HepG2 (cell line): ENCODE results near the gene ANKRD52. TPM values are rescaled to one million over a fixed set of nuclear protein-coding genes. Genes with fewer than 3 reads are reported as not detected.
A peak's percentile ranks its signal among the peaks of the same experiment; 100 is the strongest.

Experiments used
- ATAC-seq: fragments of 200-7000 bp; cut with Tn5 transposase; 3 replicates; pipeline ENCODE4 v1.9.1; 2020; ENCODE audit warnings: mild to moderate bottlenecking, moderate library complexity
- BruUV-seq: library from RNA; stranded (reverse); fragments of 400-500 nt; replicated peaks from 2 replicates; lab custom pipeline; 2021; lab: Mats Ljungman, UMichigan
- CTCF ChIA-PET: fragments of 300-600 bp; formaldehyde crosslinking; extraction: SDS; loops from one replicate; lab custom pipeline; 2021; ENCODE audit warnings: low total read pairs, inconsistent platforms, low intra/inter-chr PET ratio; lab: Yijun Ruan, JAX
- POLR2A ChIA-PET: fragments of 350-600 bp; sonication (Branson Sonifier 250); formaldehyde crosslinking; loops from one replicate; lab custom pipeline; 2020; ENCODE audit warnings: antibody characterized with exemption, inconsistent platforms; lab: Yijun Ruan, JAX
- DNase-seq: peaks from one replicate; pipeline ENCODE4 v3.0.0-alpha.2; 2015; ENCODE audit warnings: low spot score
- FAIRE-seq: peaks from 3 replicates; lab custom pipeline; 2011; peaks lifted over from hg19 to GRCh38; lab: Jason Lieb, UNC
- H2AFZ ChIP-seq: one replicate; pipeline ENCODE4 v1.6.1; 2011; ENCODE audit warnings: low read length, inconsistent platforms
- H3K27ac ChIP-seq: fragments of 300-600 bp; 3 replicates; pipeline ENCODE4 v1.8.0; 2011; ENCODE audit warnings: mixed run types, mild to moderate bottlenecking, mixed read lengths, low read length, inconsistent platforms; ENCODE audit not compliant: insufficient read depth; ENCODE audit errors: extremely low read length
- H3K27me3 ChIP-seq, 2 experiments: fragments of 200-600 bp in 1 of 2; 2 replicates in 1 of 2; 3 replicates in 1 of 2; pipeline versions ENCODE4 v1.6.0 to v1.8.0; 2011; ENCODE audit warnings: low read length in 2 of 2, mild to moderate bottlenecking in 2 of 2, moderate library complexity in 2 of 2, inconsistent platforms in 1 of 2; ENCODE audit not compliant: insufficient read depth in 2 of 2, control insufficient read depth in 1 of 2
- H3K36me3 ChIP-seq, 2 experiments: fragments of 200-600 bp in 1 of 2; replicated peaks in 1 of 2; 2 replicates in 1 of 2; 3 replicates in 1 of 2; pipeline versions ENCODE4 v1.5.1 to v1.8.0; 2011; ENCODE audit warnings: low read length in 2 of 2, inconsistent platforms in 1 of 2; ENCODE audit not compliant: insufficient read depth in 2 of 2, control insufficient read depth in 1 of 2
- H3K4me1 ChIP-seq: 2 replicates; pipeline ENCODE4 v1.5.1; 2012; ENCODE audit warnings: low read length, inconsistent platforms; ENCODE audit not compliant: insufficient read depth
- H3K4me2 ChIP-seq: 2 replicates; pipeline ENCODE4 v1.6.0; 2011; ENCODE audit warnings: low read depth, low read length, inconsistent platforms
- H3K4me3 ChIP-seq, 3 experiments: fragments of 200-600 bp in 1 of 3; sonication (generic), shearing (Covaris generic) in 1 of 3; replicated peaks in 1 of 3; 2 replicates each; pipeline ENCODE4 v1.5.1; 2011 to 2016; ENCODE audit warnings: low read length in 3 of 3, inconsistent platforms in 2 of 3, low read depth in 2 of 3, mild to moderate bottlenecking in 2 of 3, control low read depth in 1 of 3, mixed read lengths in 1 of 3; ENCODE audit not compliant: insufficient read depth in 1 of 3
- H3K79me2 ChIP-seq: one replicate; pipeline ENCODE4 v1.6.1; 2011; ENCODE audit warnings: low read length, inconsistent platforms; ENCODE audit not compliant: insufficient read depth
- H3K9ac ChIP-seq: 2 replicates; pipeline ENCODE4 v1.6.0; 2011; ENCODE audit warnings: mild to moderate bottlenecking, low read depth, low read length, inconsistent platforms; ENCODE audit not compliant: insufficient read depth
- H3K9me3 ChIP-seq: 2 replicates; pipeline ENCODE4 v1.5.1; 2012; ENCODE audit warnings: mild to moderate bottlenecking, low read length
- H4K20me1 ChIP-seq: 2 replicates; pipeline ENCODE4 v1.6.0; 2011; ENCODE audit warnings: inconsistent platforms, mild to moderate bottlenecking, low read length, moderate library complexity; ENCODE audit not compliant: insufficient read depth
- ARNT ChIP-seq: fragments of 450-650 bp; IDR thresholded peaks from 2 replicates; pipeline ENCODE4 v1.6.1; 2017
- HMGXB4 ChIP-seq, 2 experiments: sonication (generic) in 1 of 2; formaldehyde crosslinking in 1 of 2; IDR thresholded peaks; 2 replicates each; pipeline versions ENCODE4 v1.4.0 to v1.6.1; 2018 to 2020; ENCODE audit warnings: missing genetic modification reagents in 2 of 2, borderline replicate concordance in 1 of 2, low read depth in 1 of 2, mild to moderate bottlenecking in 1 of 2, missing biosample characterization in 1 of 2
- HNRNPUL1 ChIP-seq: fragments of 200-400 bp; formaldehyde crosslinking; IDR thresholded peaks from 2 replicates; pipeline ENCODE4 v1.6.1; 2017; ENCODE audit warnings: low read depth, mild to moderate bottlenecking, low read length, moderate library complexity
- HOXA9 ChIP-seq: sonication (generic); formaldehyde crosslinking; IDR thresholded peaks from 2 replicates; pipeline ENCODE4 v1.8.1; 2022; ENCODE audit warnings: missing genetic modification reagents, mild to moderate bottlenecking, moderate library complexity, borderline replicate concordance
- IKZF4 ChIP-seq: sonication (generic); formaldehyde crosslinking; IDR thresholded peaks from 2 replicates; pipeline ENCODE4 v1.5.1; 2020; ENCODE audit warnings: borderline replicate concordance, mild to moderate bottlenecking, low read depth, missing genetic modification reagents; ENCODE audit errors: not compliant biosample characterization
- SP2 ChIP-seq: sonication (generic); formaldehyde crosslinking; IDR thresholded peaks from 2 replicates; pipeline ENCODE4 v1.5.1; 2020; ENCODE audit warnings: mild to moderate bottlenecking, missing genetic modification reagents
- ZBTB8A ChIP-seq: sonication (generic); formaldehyde crosslinking; IDR thresholded peaks from 2 replicates; pipeline ENCODE4 v1.4.0; 2020; ENCODE audit warnings: mild to moderate bottlenecking, low read depth, missing genetic modification reagents, borderline replicate concordance
- ZNF570 ChIP-seq: sonication (generic); formaldehyde crosslinking; IDR thresholded peaks from 2 replicates; pipeline ENCODE4 v1.4.0; 2020; ENCODE audit warnings: mild to moderate bottlenecking, missing genetic modification reagents, borderline replicate concordance
- ZNF616 ChIP-seq: sonication (generic); formaldehyde crosslinking; IDR thresholded peaks from 2 replicates; pipeline ENCODE4 v1.5.0; 2020; ENCODE audit warnings: low read depth, mild to moderate bottlenecking, missing genetic modification reagents
- WGBS: methylation state at CpG from one replicate; pipeline ENCODE4 v1.1.6; 2017; ENCODE audit warnings: low lambda C conversion rate; 5-methylcytosine and 5-hydroxymethylcytosine counted together
- in situ Hi-C: cut with HindIII; loops from 2 replicates; pipeline ENCODE4 v1.10.0; 2017; ENCODE audit warnings: low pct_unique_long_range_greater_than_20kb; ENCODE audit not compliant: extremely low pct_ligation_motif_present
- intact Hi-C: fragments of 100-400 bp; cut with micrococcal nuclease; formaldehyde crosslinking; loops from one replicate; pipeline ENCODE4 v1.10.0; 2022; ENCODE audit not compliant: unreplicated experiment
- polyA plus RNA-seq, 8 experiments: library from polyadenylated mRNA; depleted of rRNA in 3 of 8; stranded (reverse) in 7 of 8; unstranded in 1 of 8; fragments of >200 nt; fragmentation: Illumina TruSeq in 4 of 8; extraction: Trizol in 4 of 8; gene quantifications; 2 replicates each; pipeline versions ENCODE4 v1.2.1 to v1.2.3, GENCODE V29; 2011 to 2016; ENCODE audit warnings: low read depth in 4 of 8, missing spikeins in 1 of 8, mixed read lengths in 1 of 8; ENCODE audit not compliant: insufficient read depth in 1 of 8
- total RNA-seq, 5 experiments: library from RNA; depleted of rRNA; stranded (reverse); fragments of >200 nt; fragmentation: Illumina TruSeq; extraction: Trizol; gene quantifications; 2 replicates each; pipeline ENCODE4 v1.2.3, GENCODE V29; 2016; ENCODE audit warnings: low read depth in 1 of 5
- TF ChIP-seq, protein P1 (sequence below): sonication (generic); formaldehyde crosslinking; IDR thresholded peaks from 2 replicates; pipeline ENCODE4 v1.5.0; 2020; ENCODE audit warnings: mild to moderate bottlenecking, missing genetic modification reagents, moderate library complexity

ANKRD52 gene
- total and polyA plus RNA-seq, 2 of the 13 experiments (the other 11 are each of a cell fraction or from before 2014, with no cell fraction given): 7.8 to 9.2 TPM

- Histone ChIP-seq H3K4me1 (peaks cover 21% of the 10 kb centered on the region), H2AFZ (no peak overlapping the region), H3K27ac (no peak overlapping the region), H3K9ac (peak overlapping the region; percentile 79; the same call in 1 of the 2 replicates), H3K36me3 (peaks cover 20 to 40% of the 10 kb centered on the region in 2 experiments), H3K27me3 (no peaks in the 10 kb centered on the region), H4K20me1 (no peaks in the 10 kb centered on the region), H3K9me3 (no peaks in the 10 kb centered on the region), H3K79me2 (peaks cover 10% of the 10 kb centered on the region), H3K4me2 (peak overlapping the region; percentile 77; the same call in 1 of the 2 replicates), H3K4me3 (no peak overlapping the region)
- DNase-seq (no peak), ATAC-seq (no peak), FAIRE-seq (no peak)
- POLR2A ChIA-PET: interaction anchor here (1.4 to 3.5 kb wide), 2 partner anchors 10 to 25 kb away, joined by 8 to 24 read pairs; partner anchors contain the start of gene COQ10A
- CTCF ChIA-PET: no interaction called here
- intact Hi-C loops: loop anchor here (5.0 kb wide), 1 partner anchor 34 kb away; the partner anchor contains the start of genes NABP2 and RNF41
- no TSS peak for BruUV-seq
- in situ Hi-C loops: loop anchor here (5.0 kb wide), 2 partner anchors 34 to 64 kb away; partner anchors contain the start of genes NABP2 and RNF41
- WGBS: 61% methylated on average over 4 of the region's 4 CpGs
- TF ChIP-seq, protein P1, sequence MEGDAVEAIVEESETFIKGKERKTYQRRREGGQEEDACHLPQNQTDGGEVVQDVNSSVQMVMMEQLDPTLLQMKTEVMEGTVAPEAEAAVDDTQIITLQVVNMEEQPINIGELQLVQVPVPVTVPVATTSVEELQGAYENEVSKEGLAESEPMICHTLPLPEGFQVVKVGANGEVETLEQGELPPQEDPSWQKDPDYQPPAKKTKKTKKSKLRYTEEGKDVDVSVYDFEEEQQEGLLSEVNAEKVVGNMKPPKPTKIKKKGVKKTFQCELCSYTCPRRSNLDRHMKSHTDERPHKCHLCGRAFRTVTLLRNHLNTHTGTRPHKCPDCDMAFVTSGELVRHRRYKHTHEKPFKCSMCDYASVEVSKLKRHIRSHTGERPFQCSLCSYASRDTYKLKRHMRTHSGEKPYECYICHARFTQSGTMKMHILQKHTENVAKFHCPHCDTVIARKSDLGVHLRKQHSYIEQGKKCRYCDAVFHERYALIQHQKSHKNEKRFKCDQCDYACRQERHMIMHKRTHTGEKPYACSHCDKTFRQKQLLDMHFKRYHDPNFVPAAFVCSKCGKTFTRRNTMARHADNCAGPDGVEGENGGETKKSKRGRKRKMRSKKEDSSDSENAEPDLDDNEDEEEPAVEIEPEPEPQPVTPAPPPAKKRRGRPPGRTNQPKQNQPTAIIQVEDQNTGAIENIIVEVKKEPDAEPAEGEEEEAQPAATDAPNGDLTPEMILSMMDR (CRISPR knock-in tag): peak; percentile 30; the same call in 1 of the 2 replicates
- TF ChIP-seq HOXA9 (CRISPR knock-in tag): no peak
Measured at GRCh38 chr12:56256326-56256960, 1.7 kb downstream of the ANKRD52 start.

- H3K4me1 ChIP-seq: peaks cover 21% of the 10 kb centered on the region
- H3K9ac ChIP-seq: no peak overlapping the region
- no peak overlapping the region for H3K4me2 ChIP-seq
- BruUV-seq: TSS peak; percentile 45
- no peaks in the 10 kb centered on the region for H3K9me3 ChIP-seq
- peaks cover 10% of the 10 kb centered on the region for H3K79me2 ChIP-seq
- no peaks in the 10 kb centered on the region for H3K27me3 ChIP-seq
- intact Hi-C loops (loop anchor here (5.0 kb wide), 1 partner anchor 33 kb away; the partner anchor contains the start of genes NABP2 and RNF41), in situ Hi-C loops (loop anchor here (5.0 kb wide), 2 partner anchors 33 to 63 kb away; partner anchors contain the start of genes NABP2 and RNF41)
- 96% methylated on average over 7 of the region's 7 CpGs for WGBS
- ATAC-seq (no peak), FAIRE-seq (no peak), DNase-seq (no peak)
- H2AFZ ChIP-seq: no peak overlapping the region
- peaks cover 20 to 40% of the 10 kb centered on the region in 2 experiments for H3K36me3 ChIP-seq
- no peak overlapping the region for H3K27ac ChIP-seq
- H3K4me3 ChIP-seq: no peak overlapping the region
- no peaks in the 10 kb centered on the region for H4K20me1 ChIP-seq
- ChIA-PET POLR2A (interaction anchor here (0.7 to 3.5 kb wide), 3 partner anchors 11 to 24 kb away, joined by 3 to 24 read pairs (median 8); partner anchors contain the start of gene COQ10A), CTCF (no interaction called here)
- no peak for TF ChIP-seq IKZF4 (CRISPR knock-in tag)
- TF ChIP-seq ZNF570 (CRISPR knock-in tag): no peak
- no peak for TF ChIP-seq ZBTB8A (CRISPR knock-in tag)
- no peak for TF ChIP-seq HNRNPUL1
- TF ChIP-seq SP2: no peak
- TF ChIP-seq HMGXB4 (CRISPR knock-in tag; IDR thresholded peaks at IDR 0.05; ENCODE audit: borderline replicate concordance in 1 of 2, low read depth in 1 of 2): no peak
- no peak for TF ChIP-seq ZNF616
- TF ChIP-seq ARNT: no peak
Measured at GRCh38 chr12:56255671-56256070, 2.5 kb downstream of the ANKRD52 start.
